Midbrain (tissue), 1 donor: ENCODE results near the gene AFDN.
A peak's percentile ranks its signal among the peaks of the same experiment; 100 is the strongest.
"Not testable (repeated sequence)": the region's sequence is repeated elsewhere in the genome, so short reads cannot be mapped to it uniquely, and the experiment has no call there.

ENCODE experiments used
- DNase-seq: peaks from one replicate; lab custom pipeline; 2025; lab: John Stamatoyannopoulos, UW

AFDN gene

DNA sequence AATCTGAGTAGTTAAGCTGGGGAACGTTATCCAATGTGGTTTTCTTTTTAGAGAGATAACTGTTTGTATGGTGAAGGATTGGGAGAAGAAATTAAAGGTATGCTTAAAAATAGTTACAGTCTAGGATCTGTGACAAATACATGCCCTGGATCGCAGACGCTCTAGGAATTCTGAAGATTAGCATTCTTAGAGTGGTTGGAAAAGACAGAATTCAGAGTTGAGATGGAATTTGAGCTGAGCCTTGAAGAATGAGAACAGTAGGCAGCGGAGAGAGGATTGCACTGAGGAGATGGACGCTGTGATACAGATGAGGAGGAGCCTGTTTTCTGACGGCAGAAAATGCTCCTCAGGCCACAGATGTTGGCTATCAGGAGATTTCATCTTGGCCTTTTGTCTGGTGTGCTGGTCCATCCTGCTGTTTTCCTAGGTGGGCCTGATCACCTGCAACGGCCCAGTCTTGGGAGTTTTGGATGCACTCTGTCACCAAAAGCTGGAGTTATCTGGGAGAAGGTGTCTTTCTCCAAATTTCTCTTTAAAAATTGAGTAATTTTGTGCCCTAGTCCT lies 122.5 kb downstream of the AFDN start:
- DNase-seq: no peak

DNA sequence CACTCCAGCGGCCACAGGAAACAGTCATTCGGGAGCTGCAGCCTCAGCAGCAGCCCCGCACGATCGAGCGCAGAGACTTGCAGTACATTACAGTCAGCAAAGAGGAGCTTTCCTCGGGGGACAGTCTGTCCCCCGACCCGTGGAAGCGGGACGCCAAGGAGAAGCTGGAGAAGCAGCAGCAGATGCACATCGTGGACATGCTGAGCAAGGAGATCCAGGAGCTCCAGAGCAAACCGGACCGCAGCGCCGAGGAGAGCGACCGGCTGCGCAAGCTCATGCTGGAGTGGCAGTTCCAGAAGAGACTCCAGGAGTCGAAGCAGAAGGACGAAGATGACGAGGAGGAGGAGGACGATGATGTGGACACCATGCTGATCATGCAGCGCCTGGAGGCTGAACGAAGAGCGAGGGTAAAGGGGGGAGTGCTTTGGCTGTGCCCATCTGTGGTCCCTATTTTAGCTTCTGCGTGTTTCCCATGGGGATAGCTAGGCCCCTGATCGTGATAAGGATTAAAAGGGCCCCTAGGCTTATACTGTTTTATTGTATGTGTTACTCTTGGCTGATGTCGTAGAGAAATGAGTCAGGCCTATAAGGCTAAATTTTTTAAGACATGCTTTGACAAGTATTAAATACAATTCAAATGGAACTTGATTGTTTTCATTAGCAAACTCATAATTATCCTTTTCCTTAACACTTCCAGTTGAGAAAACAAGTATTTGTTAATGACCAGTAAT lies 125.2 kb downstream of the AFDN start:
- no peak for DNase-seq

DNA sequence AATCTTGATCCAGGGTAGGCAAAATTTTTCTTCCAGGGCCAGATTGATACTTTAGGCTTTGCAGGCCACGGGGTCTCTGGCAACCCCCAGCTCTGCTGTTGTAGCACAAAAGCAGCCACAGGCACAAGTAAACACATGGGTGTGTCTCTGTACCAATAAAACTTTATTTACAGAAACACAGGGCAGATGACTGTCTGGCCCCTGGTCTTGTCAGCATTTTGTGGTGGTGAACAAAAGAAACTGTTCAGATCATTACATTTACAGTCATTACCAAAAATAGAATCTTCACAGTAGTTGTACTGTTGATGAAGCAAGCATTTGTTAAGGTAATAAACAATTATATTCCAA lies 125.8 kb downstream of the AFDN start:
- no peak for DNase-seq

DNA sequence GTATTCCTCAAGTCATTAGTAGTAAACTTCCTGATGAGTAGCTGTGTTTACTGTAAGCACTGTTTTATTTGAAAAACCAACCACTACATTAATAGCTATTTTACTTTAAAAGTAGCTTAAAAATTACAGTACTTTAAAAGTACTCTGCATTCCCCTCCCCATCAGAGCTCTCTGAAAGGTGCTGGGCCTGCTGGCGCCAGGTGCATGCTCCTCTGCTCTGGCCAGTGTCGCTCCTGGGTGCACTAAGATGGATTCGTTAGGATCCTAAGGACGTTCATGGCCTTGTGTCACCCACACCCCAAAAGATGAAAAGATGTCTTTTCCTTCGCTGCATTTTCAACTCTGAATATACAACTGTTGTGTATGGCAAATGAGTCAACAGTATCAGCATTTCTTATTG lies 126.8 kb downstream of the AFDN start:
- DNase-seq: no peak

DNA sequence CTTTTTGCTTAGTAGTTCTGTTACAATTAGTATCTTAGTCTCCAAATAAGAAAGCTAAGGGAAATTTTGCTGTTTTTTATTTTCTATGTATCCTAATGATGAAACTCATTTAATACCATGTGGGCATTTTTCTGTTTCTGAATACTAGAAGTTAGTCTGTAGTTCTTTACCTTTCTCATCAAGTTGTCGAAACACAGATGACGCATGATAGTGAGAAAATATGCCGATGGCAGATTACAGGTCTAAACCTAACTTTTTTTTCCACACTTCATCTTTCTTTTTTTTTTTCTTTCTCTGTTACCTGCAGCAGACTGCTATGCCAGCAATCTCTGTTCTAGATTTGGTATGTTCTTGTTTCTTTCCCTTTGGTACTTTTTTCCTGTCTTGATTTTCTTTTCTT lies 127.4 kb downstream of the AFDN start:
- no peak for DNase-seq

DNA sequence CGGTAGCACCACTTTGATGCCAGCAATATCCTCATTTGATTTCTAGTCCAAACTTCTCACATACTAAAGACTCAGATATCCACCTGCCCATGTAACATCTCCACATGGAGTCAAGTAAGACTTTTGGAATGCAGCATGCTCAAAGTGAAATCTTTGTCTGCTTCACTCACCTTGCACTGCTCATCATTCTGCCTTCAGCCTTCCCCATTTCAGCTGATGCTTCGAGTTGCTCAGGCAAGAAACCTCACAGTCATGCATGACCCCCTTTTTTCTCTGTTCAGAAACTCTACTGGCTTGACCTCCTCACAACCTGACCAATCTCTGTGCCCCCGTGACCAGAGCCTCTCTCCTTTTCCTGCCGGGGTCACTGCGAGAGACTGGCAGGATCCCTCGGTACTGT lies 129.8 kb downstream of the AFDN start:
- no peak for DNase-seq

DNA sequence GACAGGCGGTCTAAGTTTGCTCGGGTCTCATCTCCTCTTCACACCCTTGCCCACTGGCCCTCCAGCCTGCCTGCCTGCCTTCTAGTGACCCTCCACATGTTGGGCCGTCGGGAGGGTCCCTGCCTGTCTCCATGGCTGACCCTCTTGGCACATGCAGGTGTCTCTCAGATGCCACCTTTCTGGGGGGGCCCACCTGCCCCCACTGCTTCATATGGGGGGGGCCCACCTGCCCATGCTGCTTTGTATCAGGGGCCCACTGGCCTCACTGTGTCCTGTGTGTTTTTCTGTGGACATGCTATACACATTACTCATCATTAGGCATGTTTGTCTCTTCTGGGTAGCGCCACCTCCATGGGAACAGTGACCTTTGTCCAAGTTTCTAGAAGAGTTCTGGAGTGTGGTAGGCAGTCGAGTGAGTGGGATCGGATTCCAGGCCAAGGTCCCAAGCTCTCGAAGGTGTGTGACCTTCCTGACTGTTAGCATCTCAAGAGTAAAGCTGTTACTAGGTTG lies 130.3 kb downstream of the AFDN start:
- DNase-seq: no peak

DNA sequence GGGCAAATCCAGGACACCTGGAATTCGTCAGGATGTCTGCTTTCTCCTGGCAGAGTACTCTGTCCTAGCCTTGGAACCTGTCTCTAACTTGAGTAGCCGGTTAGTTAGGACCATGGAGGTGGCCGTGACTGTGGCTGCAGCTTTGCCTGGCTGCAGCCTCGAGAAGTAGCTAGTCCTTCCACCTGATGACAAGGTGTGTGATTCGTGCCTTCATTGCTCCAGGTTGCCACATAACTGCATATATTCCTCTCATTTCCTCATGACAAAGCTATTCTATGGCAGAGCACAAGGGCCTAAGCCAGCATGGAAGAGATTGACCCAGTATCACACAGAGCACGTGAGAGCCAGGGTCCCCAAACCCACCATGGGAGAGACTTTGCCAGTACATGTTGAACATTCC lies 130.9 kb downstream of the AFDN start:
- no peak for DNase-seq

DNA sequence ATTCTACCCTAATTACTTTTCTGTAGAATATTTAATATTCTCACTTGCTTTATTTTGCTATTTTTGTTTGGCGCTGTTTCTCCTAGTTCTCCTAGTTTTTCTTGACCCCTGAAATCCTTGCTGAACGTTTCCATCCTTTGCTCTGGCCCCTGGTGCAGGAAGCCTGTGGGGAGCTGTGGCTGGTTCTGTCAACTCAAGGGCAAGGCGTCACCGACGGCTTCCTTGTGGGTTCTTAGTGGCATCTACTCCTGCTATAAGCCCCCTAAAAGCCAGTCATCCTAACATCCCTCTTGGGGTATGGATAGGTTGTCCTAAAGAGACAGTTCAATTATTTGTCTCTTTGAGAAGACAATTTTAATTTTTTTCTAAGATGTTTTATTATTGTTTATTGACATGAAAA lies 133.9 kb downstream of the AFDN start:
- no peak for DNase-seq

DNA sequence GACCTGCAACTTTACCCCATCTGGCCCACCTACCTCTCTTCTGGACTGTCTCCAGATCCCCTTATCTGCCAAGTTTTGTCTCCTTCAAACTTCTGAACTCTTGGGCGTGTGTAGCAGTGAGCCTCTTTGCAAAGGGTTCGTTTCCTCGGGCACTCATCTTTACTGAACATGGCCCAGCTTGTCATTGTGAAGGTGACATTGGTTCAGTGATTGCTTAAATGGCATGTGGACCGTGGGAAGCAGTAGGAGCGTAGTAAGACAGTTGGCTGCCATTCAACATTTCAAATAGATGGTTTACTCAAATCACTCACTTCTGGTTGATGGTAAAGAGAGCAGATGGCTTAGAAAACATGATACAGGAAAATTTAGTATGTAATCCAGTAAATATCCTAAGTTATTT lies 136.0 kb downstream of the AFDN start:
- no peak for DNase-seq

DNA sequence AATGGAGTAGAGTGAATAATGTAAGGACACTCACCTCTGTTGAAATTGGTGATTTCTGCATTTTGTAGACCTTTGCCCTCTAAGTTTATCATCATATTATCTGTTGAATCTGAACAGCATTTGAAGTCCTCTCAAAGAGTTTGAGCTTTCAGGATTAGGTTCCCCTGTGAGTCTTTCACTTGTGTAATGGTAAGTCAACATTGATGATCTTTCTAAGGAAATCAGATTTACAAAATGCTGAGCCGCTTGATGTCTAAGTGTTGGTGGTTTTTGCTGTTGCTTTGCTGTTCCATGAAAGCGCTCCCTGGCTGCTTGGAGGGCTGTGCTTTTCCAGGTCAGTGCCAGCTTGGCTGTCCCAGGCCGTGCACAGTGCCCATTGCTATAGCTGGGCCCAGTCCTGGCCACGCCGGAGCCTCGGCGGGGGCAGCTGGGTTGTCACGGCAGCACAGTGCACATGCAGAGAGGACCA lies 136.9 kb downstream of the AFDN start:
- no peak for DNase-seq

DNA sequence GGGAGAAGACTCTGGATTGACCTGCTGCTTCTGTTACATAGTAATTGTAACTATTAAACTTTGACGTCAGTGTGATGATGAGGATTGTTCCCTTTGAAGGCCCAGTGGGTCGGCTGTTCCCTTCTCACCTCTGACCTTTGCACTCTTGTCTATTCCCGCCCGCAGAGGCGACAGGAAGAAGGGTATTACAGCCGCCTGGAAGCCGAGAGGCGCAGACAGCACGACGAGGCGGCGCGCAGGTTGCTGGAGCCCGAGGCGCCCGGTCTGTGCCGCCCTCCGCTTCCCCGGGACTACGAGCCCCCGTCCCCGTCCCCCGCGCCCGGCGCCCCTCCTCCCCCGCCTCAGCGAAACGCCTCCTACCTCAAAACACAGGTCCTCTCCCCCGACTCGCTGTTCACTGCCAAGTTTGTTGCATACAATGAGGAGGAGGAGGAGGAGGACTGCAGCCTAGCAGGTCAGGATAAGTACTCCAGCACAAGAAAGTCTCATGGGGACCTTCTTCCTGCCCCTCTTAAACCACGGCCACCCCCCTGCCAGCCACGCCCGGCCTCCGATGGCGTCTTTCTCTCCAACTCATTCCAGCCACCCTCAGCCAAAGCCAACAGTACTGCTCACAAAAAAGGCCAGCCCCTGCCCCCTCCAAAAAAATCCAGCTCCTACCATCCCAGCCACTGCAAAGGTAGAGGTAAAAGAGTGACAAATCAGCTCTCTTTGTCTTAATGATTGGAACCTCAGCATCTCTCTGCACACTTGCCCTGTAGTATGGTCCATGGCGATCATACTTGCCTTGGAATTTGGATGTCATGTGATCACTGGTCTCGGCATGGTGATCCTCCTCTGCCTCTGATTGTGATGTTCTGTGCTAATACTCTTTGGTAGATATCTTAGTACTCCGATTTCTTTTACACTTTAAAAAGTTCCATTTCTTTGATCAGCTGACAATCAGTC lies 139.2 kb downstream of the AFDN start:
- DNase-seq: no peak

DNA sequence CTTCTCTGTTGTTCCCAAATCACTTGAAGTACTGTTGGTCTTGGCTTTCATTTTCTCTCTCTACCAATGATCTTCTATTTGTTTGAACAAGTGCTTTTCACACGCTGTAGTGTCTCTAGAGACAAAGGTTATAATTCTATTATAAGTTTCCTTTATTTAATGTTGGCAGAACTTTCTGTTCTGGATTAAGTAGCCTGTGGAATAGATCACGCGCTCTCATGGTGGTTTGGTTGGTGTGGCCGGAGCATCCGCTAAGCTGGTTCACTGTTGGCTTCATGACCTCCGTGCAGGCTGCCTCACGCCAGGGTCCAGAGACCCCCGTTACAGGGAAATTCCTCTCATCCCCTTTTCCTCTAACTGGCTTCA lies 139.8 kb downstream of the AFDN start:
- DNase-seq: no peak

DNA sequence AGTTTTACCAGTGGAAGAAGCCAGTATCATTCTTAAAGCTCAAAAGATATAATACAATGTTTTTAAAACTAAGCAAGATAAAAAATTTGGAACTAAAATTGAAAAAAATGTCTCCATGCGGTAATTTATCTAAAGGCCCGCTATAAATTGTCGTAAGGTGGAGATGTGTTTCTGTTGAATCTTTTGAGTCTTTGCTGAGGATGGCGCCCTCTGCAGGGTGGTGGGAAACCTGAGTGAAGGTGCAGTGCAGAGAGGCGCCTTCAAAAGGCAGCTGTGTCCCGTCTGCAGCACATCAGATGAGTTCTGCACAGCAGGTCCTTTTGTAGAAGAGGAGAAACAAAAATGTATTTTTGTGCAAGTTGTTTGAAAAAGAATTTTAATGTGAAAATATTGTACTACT lies 141.4 kb downstream of the AFDN start:
- no peak for DNase-seq

DNA sequence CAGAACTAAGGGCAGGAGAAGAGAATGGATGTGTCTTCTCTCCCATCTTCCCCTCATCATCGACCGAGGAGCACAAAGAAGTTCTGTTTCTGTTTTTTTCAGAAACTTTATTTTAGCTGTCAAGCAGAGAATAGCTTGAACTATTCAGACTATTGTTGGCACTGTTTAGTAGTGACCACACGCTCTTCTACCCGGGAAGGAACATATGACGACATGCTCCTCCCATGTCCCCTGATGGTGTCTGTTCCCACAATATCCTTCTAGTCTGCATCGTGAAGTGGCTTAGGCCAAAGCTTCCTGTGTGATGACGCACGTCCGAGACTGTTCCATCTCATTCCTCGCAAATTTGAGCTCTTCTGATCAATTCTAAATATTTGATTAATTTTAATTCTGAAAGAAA lies 143.5 kb downstream of the AFDN start:
- DNase-seq: peak; percentile 23

DNA sequence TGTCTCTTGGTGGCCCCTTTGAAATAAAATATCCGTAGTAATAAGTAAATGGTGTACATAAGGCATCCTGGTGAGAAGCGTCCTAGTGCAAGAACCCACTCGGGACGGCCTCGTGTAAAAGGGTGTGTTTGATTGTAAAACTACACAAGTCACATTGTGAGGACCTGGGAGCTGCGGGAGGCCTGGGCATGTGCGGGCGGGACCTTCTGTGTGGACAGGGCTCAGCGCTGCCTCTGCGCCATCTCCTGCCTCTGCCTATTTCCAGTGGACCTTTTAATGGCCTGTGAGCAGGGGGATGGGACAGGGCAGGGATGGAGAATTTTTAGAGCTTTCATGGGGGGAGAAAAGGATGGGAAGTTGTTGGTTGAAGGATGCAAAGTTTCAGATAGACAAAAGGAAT lies 145.5 kb downstream of the AFDN start:
- DNase-seq: no peak

DNA sequence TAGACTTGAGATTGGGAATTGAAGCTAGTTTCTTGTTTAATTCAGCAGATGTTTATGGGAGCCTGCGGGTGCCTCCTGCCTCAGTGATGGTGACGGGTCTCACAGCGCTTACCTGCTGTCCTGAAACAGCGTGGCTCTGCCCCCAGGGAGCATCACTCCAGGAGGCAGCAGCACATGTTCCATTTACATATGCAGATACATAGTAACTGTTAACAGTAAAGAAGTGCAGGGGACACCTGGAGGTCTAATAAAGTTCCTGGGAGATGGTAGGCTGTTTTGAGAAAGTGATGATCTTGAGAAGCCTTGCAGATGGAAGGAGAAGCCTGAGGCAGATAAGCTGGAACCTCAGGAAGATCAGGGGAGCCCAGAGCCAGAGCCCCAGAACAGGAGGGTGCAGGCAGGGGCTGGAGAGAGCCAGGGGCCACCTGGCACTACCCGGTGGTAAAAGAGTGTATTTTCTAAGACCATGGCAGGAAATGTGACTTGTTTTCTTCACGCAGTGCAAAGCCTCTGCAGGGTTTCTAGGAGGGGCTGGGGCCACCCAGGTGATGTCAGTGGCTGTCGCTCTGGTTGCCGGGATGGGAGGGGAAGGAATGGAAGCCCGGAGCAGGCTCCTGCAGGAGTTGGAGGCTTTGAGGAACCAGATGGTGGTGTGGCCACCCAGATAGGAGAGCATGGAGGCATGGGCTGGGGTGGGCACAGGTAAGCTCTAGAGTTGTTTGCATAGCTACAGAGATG lies 146.6 kb downstream of the AFDN start:
- no peak for DNase-seq

DNA sequence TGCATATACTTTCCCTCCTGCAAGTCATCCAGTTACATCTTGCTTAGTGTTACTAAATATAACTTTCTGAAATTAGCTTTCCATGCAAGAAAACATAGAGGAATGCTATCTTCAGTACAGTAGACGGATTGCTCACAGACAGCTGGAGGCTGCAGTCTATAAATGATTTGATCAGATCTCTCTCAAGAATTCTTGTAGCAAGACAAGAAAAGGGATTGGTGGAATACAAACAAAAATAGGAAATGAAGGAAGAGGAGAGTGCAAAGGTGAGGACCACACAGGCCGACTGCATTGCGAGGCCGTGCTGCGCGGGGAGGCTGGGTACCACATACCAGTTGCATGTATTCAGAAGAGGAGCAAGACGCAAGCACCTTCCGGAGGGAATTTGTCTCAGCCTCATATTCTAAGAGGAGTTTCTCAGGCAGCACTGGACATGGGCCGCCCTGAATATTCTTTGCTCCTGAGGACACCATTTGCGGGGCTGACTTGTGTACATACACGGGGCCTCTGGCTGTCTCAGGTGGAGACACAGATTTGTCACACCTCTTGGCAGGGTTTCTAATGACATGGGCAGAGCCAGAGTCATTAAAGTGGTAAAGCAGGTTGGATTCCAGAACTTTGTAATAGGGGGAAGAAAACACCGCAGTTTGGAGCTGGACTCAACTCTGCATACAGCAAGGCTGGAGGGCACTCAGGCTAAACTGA lies 148.1 kb downstream of the AFDN start:
- DNase-seq: no peak

DNA sequence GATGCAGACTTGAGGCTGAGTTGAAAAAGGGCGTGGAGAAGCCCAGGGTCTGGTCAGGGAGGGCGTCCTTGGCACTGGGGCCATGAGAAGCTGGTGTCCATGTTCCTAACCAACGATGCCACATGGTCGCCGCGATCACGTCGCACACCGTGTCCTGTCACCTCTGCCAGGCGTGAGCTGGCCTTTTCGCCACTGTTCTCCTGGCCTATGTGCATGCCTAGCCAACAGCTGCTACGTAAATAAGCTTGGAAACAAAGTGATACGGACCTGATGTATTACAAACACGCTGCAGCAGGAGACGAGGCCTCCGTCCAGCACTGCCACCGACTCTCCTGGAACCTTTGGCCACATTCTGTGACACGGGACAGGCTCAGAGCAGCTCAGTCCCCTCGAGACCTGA lies 148.7 kb downstream of the AFDN start:
- DNase-seq: no peak

DNA sequence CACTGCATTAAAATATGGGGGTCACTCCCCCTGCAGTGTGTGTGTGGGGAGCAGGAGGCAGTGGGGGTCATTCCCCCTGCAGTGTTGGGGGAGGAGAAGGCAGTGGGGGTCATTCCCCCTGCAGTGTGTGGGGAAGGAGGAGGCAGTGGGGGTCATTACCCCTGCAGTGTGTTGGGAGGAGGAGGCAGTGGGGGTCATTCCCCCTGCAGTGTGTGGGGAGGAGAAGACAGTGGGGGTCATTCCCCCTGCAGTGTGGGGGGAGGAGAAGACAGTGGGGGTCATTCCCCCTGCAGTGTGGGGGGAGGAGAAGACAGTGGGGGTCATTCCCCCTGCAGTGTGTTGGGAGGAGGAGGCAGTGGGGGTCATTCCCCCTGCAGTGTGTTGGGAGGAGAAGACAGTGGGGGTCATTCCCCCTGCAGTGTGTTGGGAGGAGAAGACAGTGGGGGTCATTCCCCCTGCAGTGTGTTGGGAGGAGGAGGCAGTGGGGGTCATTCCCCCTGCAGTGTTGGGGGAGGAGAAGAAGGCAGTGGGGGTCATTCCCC lies 149.5 kb downstream of the AFDN start:
- not testable (repeated sequence) for DNase-seq

DNA sequence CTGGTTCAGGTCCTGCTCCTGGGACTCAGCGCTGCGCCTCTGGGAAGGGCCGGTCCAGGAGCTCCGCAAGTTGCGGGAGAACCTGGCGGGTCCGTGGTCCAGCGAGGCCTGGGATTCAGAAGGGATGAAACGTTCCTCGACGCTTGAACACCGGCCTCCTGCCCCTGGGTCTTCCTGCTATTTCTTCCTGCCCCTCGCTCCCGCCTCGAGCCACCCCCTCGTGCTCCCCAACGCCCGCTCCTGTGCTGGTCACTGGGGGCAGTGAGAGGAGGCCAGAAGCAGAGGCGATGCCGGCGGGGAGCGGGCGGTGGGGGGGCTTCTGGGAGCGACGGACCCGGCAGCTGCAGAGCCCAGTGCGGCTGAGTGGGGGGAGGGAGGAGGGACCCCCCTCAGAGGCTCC lies 150.0 kb downstream of the AFDN start:
- DNase-seq: no peak
